ENCODE data around the gene ANKS6.
"Not testable (repeated sequence)": the region's sequence is repeated elsewhere in the genome, so short reads cannot be mapped to it uniquely, and the experiment has no call there.

The ANKS6 gene

DNA sequence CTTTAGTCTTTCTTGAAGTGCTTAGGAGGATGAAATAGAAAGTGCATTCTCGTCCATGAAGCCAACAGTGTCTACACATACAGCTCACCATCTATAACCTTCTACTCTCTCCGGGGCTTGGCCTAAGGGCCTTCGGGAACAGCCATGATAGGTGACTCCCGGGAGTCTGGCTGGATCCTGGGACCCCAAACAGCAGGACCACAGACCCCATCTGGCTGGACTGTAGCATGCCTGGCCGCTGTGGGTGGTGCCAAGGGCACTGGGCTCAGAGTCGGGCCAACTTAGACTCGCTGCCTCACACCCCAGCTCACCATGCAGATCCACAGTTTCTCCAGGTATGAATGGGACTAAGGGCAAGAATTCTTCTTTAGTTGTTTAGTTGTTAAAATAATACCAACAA lies 104.0 kb downstream of the ANKS6 start:
- no peak for DNase-seq

- no peak for DNase-seq
Observed at GRCh38 chr9:98691890-98692289, 104.5 kb downstream of the ANKS6 start.

GRCh38 chr9:98690686-98691085 lies 105.7 kb downstream of the ANKS6 start:
- DNase-seq = no peak

- no peak for DNase-seq
Observed at GRCh38 chr9:98688710-98689495, 107.5 kb downstream of the ANKS6 start.

- no peak for DNase-seq
Observed at GRCh38 chr9:98687911-98688310, 108.4 kb downstream of the ANKS6 start.

GRCh38 chr9:98686961-98687855 lies 109.1 kb downstream of the ANKS6 start:
- no peak for DNase-seq

DNA sequence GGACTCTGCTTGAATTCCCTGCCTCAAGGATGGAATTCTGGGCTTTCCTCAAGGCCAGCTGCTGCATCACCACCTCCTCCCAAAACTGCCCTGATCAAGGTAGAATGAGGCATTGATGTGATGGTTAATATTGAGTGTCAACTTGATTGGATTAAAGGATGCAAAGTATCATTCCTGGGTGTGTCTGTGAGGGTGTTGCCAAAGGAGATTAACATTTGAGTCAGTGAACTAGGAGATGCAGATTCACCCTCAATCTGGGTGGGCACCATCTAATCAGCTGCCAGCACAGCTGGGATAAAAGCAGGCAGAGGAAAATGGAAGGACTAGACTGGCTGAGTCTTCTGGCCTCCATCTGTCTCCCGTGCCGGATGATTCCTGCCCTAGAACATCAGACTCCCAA lies 111.5 kb downstream of the ANKS6 start:
- not testable (repeated sequence) for DNase-seq
